PC-3 (cell line): ENCODE results near the gene LCTL. TPM values are rescaled to one million over a fixed set of nuclear protein-coding genes. Genes with fewer than 3 reads are reported as not detected.

Experiments
- ATAC-seq: fragments of 200-7000 bp; cut with Tn5 transposase; 2 replicates; pipeline ENCODE4 v1.9.1; 2020; ENCODE audit warnings: mild to moderate bottlenecking, moderate library complexity
- BruUV-seq: library from RNA; stranded (reverse); fragments of 400-500 nt; replicated peaks from 2 replicates; lab custom pipeline; 2021; lab: Mats Ljungman, UMichigan
- CTCF ChIA-PET: fragments of 300-600 bp; sonication (Branson Sonifier 250); formaldehyde crosslinking; loops from one replicate; lab custom pipeline; 2022; ENCODE audit warnings: antibody characterized with exemption; lab: Charles Lee
- POLR2A ChIA-PET: fragments of 300-600 bp; sonication (Branson Sonifier 250); formaldehyde crosslinking; loops from one replicate; lab custom pipeline; 2022; ENCODE audit warnings: antibody characterized with exemption; ENCODE audit not compliant: unreplicated experiment; lab: Charles Lee
- DNase-seq: peaks from one replicate; pipeline ENCODE4 v3.0.0-alpha.2; 2015
- H2AFZ ChIP-seq: fragments of 300-600 bp; sonication (generic); 2 replicates; pipeline ENCODE4 v1.6.0; 2016; ENCODE audit warnings: antibody characterized with exemption, low read length
- H3F3A ChIP-seq: fragments of 300-600 bp; sonication (generic); one replicate; pipeline ENCODE4 v1.6.0; 2017; ENCODE audit warnings: antibody characterized with exemption, low read length, control low read depth, mild to moderate bottlenecking; ENCODE audit not compliant: unreplicated experiment
- H3K27ac ChIP-seq: fragments of 300-600 bp; sonication (generic); 2 replicates; pipeline ENCODE4 v1.5.1; 2016; ENCODE audit warnings: mild to moderate bottlenecking, low read length
- H3K27me3 ChIP-seq: fragments of 300-600 bp; sonication (generic); 2 replicates; pipeline ENCODE4 v1.6.1; 2016; ENCODE audit warnings: low read length, mixed read lengths
- H3K36me3 ChIP-seq: fragments of 300-600 bp; sonication (generic); 2 replicates; pipeline ENCODE4 v1.6.1; 2016; ENCODE audit warnings: low read depth, mixed run types, low read length, mixed read lengths
- H3K4me1 ChIP-seq: fragments of 300-600 bp; sonication (generic); 2 replicates; pipeline ENCODE4 v1.5.1; 2016; ENCODE audit warnings: low read length; ENCODE audit not compliant: insufficient read depth
- H3K4me2 ChIP-seq: fragments of 300-600 bp; sonication (generic); 2 replicates; pipeline ENCODE4 v1.6.0; 2016; ENCODE audit warnings: low read length
- H3K4me3 ChIP-seq: fragments of 300-600 bp; sonication (generic); 2 replicates; pipeline ENCODE4 v1.5.1; 2016; ENCODE audit warnings: mild to moderate bottlenecking, low read length, mixed read lengths
- H3K79me2 ChIP-seq: fragments of 300-600 bp; sonication (generic); 2 replicates; pipeline ENCODE4 v1.6.1; 2017; ENCODE audit warnings: low read length, mixed read lengths
- H3K9ac ChIP-seq: fragments of 300-600 bp; sonication (generic); 2 replicates; pipeline ENCODE4 v1.6.0; 2016; ENCODE audit warnings: mild to moderate bottlenecking, low read length
- H3K9me2 ChIP-seq: fragments of 300-600 bp; sonication (generic); replicated peaks from 2 replicates; pipeline ENCODE4 v1.6.1; 2016; ENCODE audit warnings: mixed run types, low read length, mixed read lengths
- H3K9me3 ChIP-seq: fragments of 300-600 bp; sonication (generic); 2 replicates; pipeline ENCODE4 v1.6.1; 2016; ENCODE audit warnings: low read length, mixed read lengths
- H4K20me1 ChIP-seq: fragments of 300-600 bp; sonication (generic); 2 replicates; pipeline ENCODE4 v1.6.1; 2016; ENCODE audit warnings: low read length, mixed read lengths
- CTCF ChIP-seq: fragments of 300-600 bp; sonication (generic); conservative IDR thresholded peaks from 2 replicates; pipeline ENCODE4 v1.5.1; 2017; ENCODE audit warnings: antibody characterized with exemption, low read depth, mild to moderate bottlenecking, low read length
- EZH2 ChIP-seq: fragments of 300-600 bp; sonication (generic); IDR thresholded peaks from one replicate; pipeline ENCODE4 v1.6.1; 2017; ENCODE audit warnings: antibody characterized with exemption, mild to moderate bottlenecking, low read length; ENCODE audit not compliant: unreplicated experiment
- EZH2phosphoT487 ChIP-seq: fragments of 300-600 bp; sonication (generic); IDR thresholded peaks from 2 replicates; pipeline ENCODE4 v1.6.1; 2018; ENCODE audit warnings: mild to moderate bottlenecking, antibody characterized with exemption, low read length, borderline replicate concordance
- intact Hi-C: fragments of 100-400 bp; cut with micrococcal nuclease; formaldehyde crosslinking; loops from 2 replicates; pipeline ENCODE4 v1.9.0; 2023
- total RNA-seq: library from RNA; depleted of rRNA; stranded (reverse); fragments of >200 nt; gene quantifications from 2 replicates; pipeline ENCODE4 v1.2.3, GENCODE V29; 2014

Gene LCTL
- total RNA-seq, 1 experiment from 2014 or later, result not detected

- Histone ChIP-seq H3K36me3 (no peaks in the 10 kb centered on the region), H3K9me3 (no peaks in the 10 kb centered on the region), H4K20me1 (no peaks in the 10 kb centered on the region), H3K9me2 (no peaks in the 10 kb centered on the region), H3F3A (no peaks in the 10 kb centered on the region), H3K27ac (no peak overlapping the region), H3K4me3 (no peak overlapping the region), H2AFZ (no peak overlapping the region), H3K4me1 (no peaks in the 10 kb centered on the region), H3K27me3 (no peaks in the 10 kb centered on the region), H3K4me2 (no peak overlapping the region), H3K9ac (no peak overlapping the region), H3K79me2 (no peaks in the 10 kb centered on the region)
- ChIA-PET CTCF (no interaction called here), POLR2A (no interaction called here)
- no TSS peak for BruUV-seq
- DNase-seq (no peak), ATAC-seq (no peak)
- TF ChIP-seq EZH2phosphoT487 (no peak), CTCF (no peak), EZH2 (no peak)
- intact Hi-C loops, result no loop called here
These were observed 22.7 kb upstream of the LCTL start for GRCh38 chr15:66588537-66588936.

- no peaks in the 10 kb centered on the region for H3F3A ChIP-seq
- H3K9me3 ChIP-seq, result no peaks in the 10 kb centered on the region
- no peaks in the 10 kb centered on the region for H3K4me1 ChIP-seq
- no peak overlapping the region for H3K27ac ChIP-seq
- no peak overlapping the region for H3K4me3 ChIP-seq
- no peak overlapping the region for H3K9ac ChIP-seq
- no peaks in the 10 kb centered on the region for H3K79me2 ChIP-seq
- H3K27me3 ChIP-seq, result no peaks in the 10 kb centered on the region
- no peaks in the 10 kb centered on the region for H4K20me1 ChIP-seq
- no peak overlapping the region for H3K4me2 ChIP-seq
- TF ChIP-seq EZH2phosphoT487 (no peak), CTCF (no peak), EZH2 (no peak)
- CTCF ChIA-PET, result interaction anchor here (0.7 kb wide), 1 partner anchor 113 kb away, joined by 3 read pairs; no protein-coding TSS in a partner anchor
- intact Hi-C loops, result no loop called here
- no peak overlapping the region for H2AFZ ChIP-seq
- ATAC-seq (no peak), DNase-seq (no peak)
- POLR2A ChIA-PET, result no interaction called here
- no peaks in the 10 kb centered on the region for H3K9me2 ChIP-seq
- H3K36me3 ChIP-seq, result no peaks in the 10 kb centered on the region
- no TSS peak for BruUV-seq
These were observed 22.0 kb upstream of the LCTL start for GRCh38 chr15:66587749-66588148.

GRCh38 chr15:66587020-66587419, 21.2 kb upstream of the LCTL start:
- intact Hi-C loops, result no loop called here
- TF ChIP-seq EZH2 (no peak), CTCF (no peak), EZH2phosphoT487 (no peak)
- ATAC-seq, result no peak

More at GRCh38 chr15:66587020-66587419, 21.2 kb upstream of the LCTL start:
- H3K9me2 ChIP-seq, result no peaks in the 10 kb centered on the region
- no peaks in the 10 kb centered on the region for H3K4me1 ChIP-seq
- H3K4me3 ChIP-seq, result no peak overlapping the region
- H3K79me2 ChIP-seq, result no peaks in the 10 kb centered on the region
- no peak overlapping the region for H3K4me2 ChIP-seq
- no peak for DNase-seq
- no TSS peak for BruUV-seq
- no peak overlapping the region for H3K27ac ChIP-seq
- H3K9me3 ChIP-seq, result no peaks in the 10 kb centered on the region
- H4K20me1 ChIP-seq, result no peaks in the 10 kb centered on the region
- H3K36me3 ChIP-seq, result no peaks in the 10 kb centered on the region
- H3K27me3 ChIP-seq, result no peaks in the 10 kb centered on the region
- POLR2A ChIA-PET, result no interaction called here
- H2AFZ ChIP-seq, result no peak overlapping the region
- H3F3A ChIP-seq, result no peaks in the 10 kb centered on the region
- CTCF ChIA-PET, result interaction anchor here (0.7 kb wide), 1 partner anchor 114 kb away, joined by 3 read pairs; no protein-coding TSS in a partner anchor
- H3K9ac ChIP-seq, result no peak overlapping the region
